ENCODE results near the gene IKZF5. TPM values are rescaled to one million over a fixed set of nuclear protein-coding genes. Genes with fewer than 3 reads are reported as not detected.

IKZF5 gene
- total RNA-seq, 1 experiment from 2014 or later: 7.9 TPM

- TF ChIP-seq CBFB (CRISPR knock-in tag; IDR thresholded peaks at IDR 0.05; ENCODE audit: low read depth) (no peak), RORB (CRISPR knock-in tag; IDR thresholded peaks at IDR 0.05) (no peak), ATF2 (CRISPR knock-in tag; IDR thresholded peaks at IDR 0.05; ENCODE audit: borderline replicate concordance, low read depth) (no peak)
Measured at GRCh38 chr10:122981066-122981464, 27.5 kb downstream of the IKZF5 start (continued).

- H3K4me1 Mint-ChIP-seq: peaks cover 13% of the 10 kb centered on the region
- DNase-seq (ENCODE audit: low spot score) (peak; percentile 87), ATAC-seq (peak; percentile 98)
- ChIA-PET POLR2A (no interaction called here), CTCF (interaction anchor here (0.6 to 3.1 kb wide), 15 partner anchors 10 to 332 kb away, joined by 3 to 12 read pairs (median 4); partner anchors contain the start of gene CUZD1)
- H3K36me3 Mint-ChIP-seq: no peaks in the 10 kb centered on the region
- H3K9me3 Mint-ChIP-seq: no peaks in the 10 kb centered on the region
- peak within 1 kb of the TSS; percentile 96 for H3K27ac Mint-ChIP-seq
- peak within 1 kb of the TSS; percentile 81 for H3K4me3 Mint-ChIP-seq
- H3K27me3 Mint-ChIP-seq (ENCODE audit: low read depth): peaks cover 5% of the 10 kb centered on the region; the same call in 1 of the 2 replicates
- TF ChIP-seq RELA (CRISPR knock-in tag; IDR thresholded peaks at IDR 0.05; ENCODE audit: borderline replicate concordance): peak; percentile 77; the same call in 1 of the 2 replicates
- TF ChIP-seq SMAD4 (CRISPR knock-in tag; IDR thresholded peaks at IDR 0.05): no peak
- TF ChIP-seq AFF4 (CRISPR knock-in tag; IDR thresholded peaks at IDR 0.05; ENCODE audit: borderline replicate concordance): no peak
- peak; percentile 63; the same call in 1 of the 2 replicates for TF ChIP-seq FOXP4 (CRISPR knock-in tag; IDR thresholded peaks at IDR 0.05)
- TF ChIP-seq OVOL2 (CRISPR knock-in tag; IDR thresholded peaks at IDR 0.05; ENCODE audit: borderline replicate concordance): no peak
- TF ChIP-seq NFYB (CRISPR knock-in tag; conservative IDR thresholded peaks at IDR 0.05; ENCODE audit: low read depth): no peak
- peak; percentile 89; the same call in 1 of the 2 replicates for TF ChIP-seq KAT7 (CRISPR knock-in tag; IDR thresholded peaks at IDR 0.05; ENCODE audit: borderline replicate concordance)
- no peak for TF ChIP-seq STAT6 (CRISPR knock-in tag; conservative IDR thresholded peaks at IDR 0.05; ENCODE audit: low read depth)
- peak; percentile 40; the same call in 1 of the 2 replicates for TF ChIP-seq MYBL2 (CRISPR knock-in tag; IDR thresholded peaks at IDR 0.05)
- TF ChIP-seq FOXJ3 (CRISPR knock-in tag; IDR thresholded peaks at IDR 0.05; ENCODE audit: borderline replicate concordance): no peak
- TF ChIP-seq ZBTB43 (CRISPR knock-in tag; IDR thresholded peaks at IDR 0.05): no peak
- no peak for TF ChIP-seq RORB (CRISPR knock-in tag; IDR thresholded peaks at IDR 0.05)
- no peak for TF ChIP-seq ZBTB21 (CRISPR knock-in tag; IDR thresholded peaks at IDR 0.05; ENCODE audit: borderline replicate concordance)
- TF ChIP-seq ZNF219 (CRISPR knock-in tag; IDR thresholded peaks at IDR 0.05; ENCODE audit: borderline replicate concordance): peak; percentile 54; the same call in 1 of the 2 replicates
- peak; percentile 60; the same call in 1 of the 2 replicates for TF ChIP-seq NFE2L1 (CRISPR knock-in tag; IDR thresholded peaks at IDR 0.05)
- peak; percentile 90 for TF ChIP-seq SP1 (CRISPR knock-in tag; conservative IDR thresholded peaks at IDR 0.05)
Measured at GRCh38 chr10:122980209-122981065, 28.2 kb downstream of the IKZF5 start, which contains the start of gene PSTK. Gene PSTK, plus strand, starts transcription at chr10:122980401. Its CDS starts 79 bp downstream, at chr10:122980480.
